SU-DHL-6 (cell line): ENCODE results near the gene LRFN2.

Source experiments
- EZH2phosphoT487 ChIP-seq: fragments of 200-600 bp; sonication (generic), shearing (Covaris generic); conservative IDR thresholded peaks from 2 replicates; pipeline ENCODE4 v1.6.1; 2018; ENCODE audit warnings: mild to moderate bottlenecking, antibody characterized with exemption, low read length, moderate library complexity, mixed read lengths
- TF ChIP-seq, protein P1 (sequence below): fragments of 200-600 bp; sonication (generic); IDR thresholded peaks from one replicate; pipeline ENCODE4 v1.5.1; 2017; ENCODE audit warnings: antibody characterized with exemption, mild to moderate bottlenecking, low read length, moderate library complexity; ENCODE audit not compliant: insufficient read depth, poor library complexity, severe bottlenecking

DNA sequence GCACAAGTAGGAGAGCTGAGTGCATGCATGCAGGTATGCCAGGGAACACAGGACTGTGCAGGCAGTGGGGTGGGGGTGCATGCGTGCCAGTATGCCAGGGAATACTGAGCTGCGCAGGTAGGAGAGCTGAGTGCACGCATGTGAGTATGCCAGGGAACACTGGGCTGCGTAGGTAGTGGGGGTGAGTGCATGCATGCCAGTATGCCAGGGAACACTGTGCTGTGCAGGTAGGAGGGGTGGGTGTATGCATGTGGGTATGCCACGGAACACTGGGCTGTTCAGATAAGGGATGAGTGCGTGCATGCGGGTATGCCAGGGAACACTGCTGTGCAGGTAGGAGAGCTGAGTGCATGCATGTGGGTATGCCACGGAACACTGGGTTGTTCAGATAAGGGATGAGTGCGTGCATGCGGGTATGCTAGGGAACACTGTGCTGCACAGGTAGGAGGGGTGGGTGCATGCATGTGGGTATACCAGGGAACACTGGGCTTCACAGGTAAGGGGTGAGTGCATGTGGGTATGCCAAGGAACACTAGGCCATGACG is 77.4 kb downstream of the LRFN2 start:
- TF ChIP-seq, protein P1, sequence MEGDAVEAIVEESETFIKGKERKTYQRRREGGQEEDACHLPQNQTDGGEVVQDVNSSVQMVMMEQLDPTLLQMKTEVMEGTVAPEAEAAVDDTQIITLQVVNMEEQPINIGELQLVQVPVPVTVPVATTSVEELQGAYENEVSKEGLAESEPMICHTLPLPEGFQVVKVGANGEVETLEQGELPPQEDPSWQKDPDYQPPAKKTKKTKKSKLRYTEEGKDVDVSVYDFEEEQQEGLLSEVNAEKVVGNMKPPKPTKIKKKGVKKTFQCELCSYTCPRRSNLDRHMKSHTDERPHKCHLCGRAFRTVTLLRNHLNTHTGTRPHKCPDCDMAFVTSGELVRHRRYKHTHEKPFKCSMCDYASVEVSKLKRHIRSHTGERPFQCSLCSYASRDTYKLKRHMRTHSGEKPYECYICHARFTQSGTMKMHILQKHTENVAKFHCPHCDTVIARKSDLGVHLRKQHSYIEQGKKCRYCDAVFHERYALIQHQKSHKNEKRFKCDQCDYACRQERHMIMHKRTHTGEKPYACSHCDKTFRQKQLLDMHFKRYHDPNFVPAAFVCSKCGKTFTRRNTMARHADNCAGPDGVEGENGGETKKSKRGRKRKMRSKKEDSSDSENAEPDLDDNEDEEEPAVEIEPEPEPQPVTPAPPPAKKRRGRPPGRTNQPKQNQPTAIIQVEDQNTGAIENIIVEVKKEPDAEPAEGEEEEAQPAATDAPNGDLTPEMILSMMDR, result no peak
- TF ChIP-seq EZH2phosphoT487, result no peak
